Fibroblast of mammary gland (primary cell): ENCODE measurements around the gene MYL10.

ENCODE experiments used
- DNase-seq: peaks from one replicate; pipeline ENCODE4 v3.0.0-alpha.2; 2010; ENCODE audit warnings: low read depth
- H3K4me3 ChIP-seq: 2 replicates; pipeline ENCODE4 v1.5.1; 2011; ENCODE audit warnings: low read depth, mild to moderate bottlenecking, low read length, moderate library complexity; ENCODE audit not compliant: control insufficient read depth
- CTCF ChIP-seq: conservative IDR thresholded peaks from 2 replicates; pipeline ENCODE4 v1.5.1; 2011; ENCODE audit warnings: low read depth, low read length, inconsistent platforms; ENCODE audit not compliant: control insufficient read depth, insufficient read depth

Gene MYL10

GRCh38 chr7:101622609-101623173 is 6.4 kb downstream of the MYL10 start:
- H3K4me3 ChIP-seq, result no peak overlapping the region
- no peak for DNase-seq
- no peak for TF ChIP-seq CTCF

GRCh38 chr7:101620991-101621390 is 8.1 kb downstream of the MYL10 start:
- no peak overlapping the region for H3K4me3 ChIP-seq
- DNase-seq, result no peak
- TF ChIP-seq CTCF, result no peak

- no peak for DNase-seq
- TF ChIP-seq CTCF, result no peak
- H3K4me3 ChIP-seq, result no peak overlapping the region
Measured at GRCh38 chr7:101620395-101620794, 8.7 kb downstream of the MYL10 start.

GRCh38 chr7:101618916-101619315 is 10.2 kb downstream of the MYL10 start:
- no peak overlapping the region for H3K4me3 ChIP-seq
- DNase-seq, result no peak
- TF ChIP-seq CTCF, result no peak

- no peak for DNase-seq
- no peak for TF ChIP-seq CTCF
- no peak overlapping the region for H3K4me3 ChIP-seq
Measured at GRCh38 chr7:101618207-101618839, 10.8 kb downstream of the MYL10 start.

GRCh38 chr7:101617451-101618206 is 11.5 kb downstream of the MYL10 start:
- DNase-seq, result no peak
- TF ChIP-seq CTCF, result no peak
- no peak overlapping the region for H3K4me3 ChIP-seq
